ENCODE measurements around the gene TPT1. TPM values are rescaled to one million over a fixed set of nuclear protein-coding genes. Genes with fewer than 3 reads are reported as not detected.

TPT1 gene
- total RNA-seq, 1 experiment from 2014 or later = 1,350 TPM

Other genes starting within 250 kb of the TPT1 start
- gene GTF2F2, start 220.7 kb downstream of the TPT1 start, total RNA-seq (2014; rRNA removed; shearing (Covaris generic)) = 42.2 and 47.5 TPM in 2 replicates
- not detected in 2 replicates for gene KCTD4, start 140.1 kb downstream of the TPT1 start, total RNA-seq (2014; rRNA removed; shearing (Covaris generic))
- 3.8 and 5.8 TPM in 2 replicates for gene SLC25A30, start 77.2 kb upstream of the TPT1 start, total RNA-seq (2014; rRNA removed; shearing (Covaris generic))
- 19.0 and 29.1 TPM in 2 replicates for gene COG3, start 123.8 kb upstream of the TPT1 start, total RNA-seq (2014; rRNA removed; shearing (Covaris generic))